ENCODE measurements around the gene LHCGR.

DNA sequence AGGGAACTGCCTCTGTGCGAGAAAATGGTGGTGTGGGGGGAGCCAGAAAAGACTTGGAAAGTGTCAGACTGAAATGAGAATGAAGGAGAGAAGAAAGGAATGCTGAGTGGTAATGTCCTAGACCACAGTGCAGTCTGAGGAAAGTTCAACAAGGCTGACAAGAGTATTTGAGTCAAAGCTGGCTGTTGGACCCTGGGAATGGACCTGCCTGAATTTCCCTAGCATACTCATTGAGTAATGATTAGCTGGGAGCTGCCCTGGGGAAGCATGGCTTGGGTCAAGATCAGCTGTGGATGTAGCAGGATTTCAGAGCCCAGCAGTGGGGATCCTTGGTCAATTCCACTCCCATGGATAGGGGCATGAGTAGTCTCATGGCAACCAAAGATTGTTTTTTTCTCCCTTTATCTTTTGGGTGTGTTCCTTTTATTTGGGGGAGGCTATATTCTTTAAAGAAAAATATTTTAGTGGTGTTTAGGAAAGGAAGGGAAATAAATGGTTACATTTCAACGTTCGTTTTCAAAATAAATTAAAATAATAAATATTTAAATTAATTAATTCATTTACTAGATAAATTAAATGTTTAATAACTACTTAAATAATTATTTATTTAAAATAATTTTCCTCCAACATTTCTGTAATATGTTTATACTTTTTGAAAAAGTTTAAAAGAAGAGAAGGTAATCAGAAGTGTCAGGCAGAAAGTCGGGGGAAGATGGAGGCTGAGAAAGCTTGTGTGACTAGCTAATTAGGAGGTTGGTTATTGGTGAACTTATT lies 15.9 kb upstream of the LHCGR start:
- no peak for TF ChIP-seq CTCF (IDR thresholded peaks at IDR 0.05)
- no peak for TF ChIP-seq POLR2AphosphoS5 (IDR thresholded peaks at IDR 0.05)
- no peak for TF ChIP-seq POLR2A (IDR thresholded peaks at IDR 0.05)
- TF ChIP-seq EP300 (IDR thresholded peaks at IDR 0.05), result no peak

Data from gastroesophageal sphincter (tissue), 3 donors.